WI38 (cell line): Measurements from ENCODE around the gene CEMP1.
"Not testable (repeated sequence)": the region's sequence is repeated elsewhere in the genome, so short reads cannot be mapped to it uniquely, and the experiment has no call there.

Experiments
- H3K4me3 ChIP-seq: 2 replicates; pipeline ENCODE4 v1.5.1; 2011; ENCODE audit warnings: low read depth, mild to moderate bottlenecking, control low read depth, low read length
- TF ChIP-seq, protein P1 (sequence below): IDR thresholded peaks from 2 replicates; pipeline ENCODE4 v1.5.1; 2012; ENCODE audit warnings: low read depth, mild to moderate bottlenecking, control low read depth, low read length

Gene CEMP1

DNA sequence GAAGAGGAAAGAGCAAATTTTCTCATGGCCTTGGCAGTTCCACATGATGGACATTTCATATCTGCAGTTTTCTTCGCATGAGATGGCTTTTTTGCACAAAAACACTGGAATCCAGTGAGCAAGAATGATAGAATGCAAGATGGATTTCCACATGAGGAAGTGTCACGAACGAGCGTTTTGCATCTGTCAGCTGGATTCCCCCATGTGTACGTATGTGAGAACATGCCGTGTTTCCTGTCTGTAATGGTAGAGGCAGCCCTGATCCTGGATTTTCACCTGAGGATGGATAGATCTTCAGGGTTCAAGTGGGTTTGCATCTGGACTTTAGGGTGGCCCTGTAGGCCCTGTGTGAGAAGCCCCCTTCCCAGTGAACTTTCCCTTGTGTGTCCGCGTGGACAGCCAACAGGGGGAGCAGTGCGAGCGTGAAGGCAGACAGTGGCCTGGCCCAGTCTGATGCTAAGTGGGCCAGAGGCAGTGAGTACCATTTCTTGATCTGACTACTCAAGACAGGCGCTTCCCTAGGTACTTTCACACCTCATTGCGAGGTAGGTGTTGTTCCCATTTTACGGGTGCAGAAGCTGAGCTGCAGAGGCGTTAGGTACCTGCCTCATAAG is 8.7 kb upstream of the CEMP1 start:
- H3K4me3 ChIP-seq, result not testable (repeated sequence)
- TF ChIP-seq, protein P1, sequence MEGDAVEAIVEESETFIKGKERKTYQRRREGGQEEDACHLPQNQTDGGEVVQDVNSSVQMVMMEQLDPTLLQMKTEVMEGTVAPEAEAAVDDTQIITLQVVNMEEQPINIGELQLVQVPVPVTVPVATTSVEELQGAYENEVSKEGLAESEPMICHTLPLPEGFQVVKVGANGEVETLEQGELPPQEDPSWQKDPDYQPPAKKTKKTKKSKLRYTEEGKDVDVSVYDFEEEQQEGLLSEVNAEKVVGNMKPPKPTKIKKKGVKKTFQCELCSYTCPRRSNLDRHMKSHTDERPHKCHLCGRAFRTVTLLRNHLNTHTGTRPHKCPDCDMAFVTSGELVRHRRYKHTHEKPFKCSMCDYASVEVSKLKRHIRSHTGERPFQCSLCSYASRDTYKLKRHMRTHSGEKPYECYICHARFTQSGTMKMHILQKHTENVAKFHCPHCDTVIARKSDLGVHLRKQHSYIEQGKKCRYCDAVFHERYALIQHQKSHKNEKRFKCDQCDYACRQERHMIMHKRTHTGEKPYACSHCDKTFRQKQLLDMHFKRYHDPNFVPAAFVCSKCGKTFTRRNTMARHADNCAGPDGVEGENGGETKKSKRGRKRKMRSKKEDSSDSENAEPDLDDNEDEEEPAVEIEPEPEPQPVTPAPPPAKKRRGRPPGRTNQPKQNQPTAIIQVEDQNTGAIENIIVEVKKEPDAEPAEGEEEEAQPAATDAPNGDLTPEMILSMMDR, result peak; percentile 26

DNA sequence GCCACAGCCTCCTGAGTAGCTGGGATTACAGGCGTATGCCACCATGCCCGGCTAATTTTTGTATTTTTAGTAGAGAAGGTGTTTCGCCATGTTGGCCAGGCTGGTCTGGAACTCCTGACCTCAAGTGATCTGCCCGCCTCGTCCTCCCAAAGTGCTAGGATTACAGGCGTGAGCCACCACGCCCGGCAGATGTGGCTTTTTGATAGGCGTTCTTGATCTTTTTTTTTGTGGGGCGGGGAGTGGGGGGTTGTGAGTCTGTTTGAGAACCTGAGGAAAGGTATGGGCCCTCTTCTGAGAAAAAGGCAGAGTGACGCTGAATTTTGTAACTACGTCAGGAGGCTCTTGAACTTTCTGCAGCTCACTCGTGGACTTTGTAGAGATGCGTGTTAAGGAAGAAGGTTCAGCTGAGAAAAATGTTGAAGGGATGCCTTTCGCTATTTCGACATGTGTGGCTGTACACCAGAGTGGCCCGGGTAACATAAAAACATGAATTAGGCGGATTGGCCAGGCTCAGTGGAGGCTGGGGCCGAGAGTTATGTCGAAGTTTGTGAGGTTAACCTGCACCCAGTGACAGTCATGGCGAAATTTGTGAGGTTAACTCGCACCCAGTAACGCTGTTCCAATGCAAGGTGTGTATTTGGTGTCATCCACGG is 8.1 kb upstream of the CEMP1 start:
- peak overlapping the region; percentile 63 for H3K4me3 ChIP-seq

DNA sequence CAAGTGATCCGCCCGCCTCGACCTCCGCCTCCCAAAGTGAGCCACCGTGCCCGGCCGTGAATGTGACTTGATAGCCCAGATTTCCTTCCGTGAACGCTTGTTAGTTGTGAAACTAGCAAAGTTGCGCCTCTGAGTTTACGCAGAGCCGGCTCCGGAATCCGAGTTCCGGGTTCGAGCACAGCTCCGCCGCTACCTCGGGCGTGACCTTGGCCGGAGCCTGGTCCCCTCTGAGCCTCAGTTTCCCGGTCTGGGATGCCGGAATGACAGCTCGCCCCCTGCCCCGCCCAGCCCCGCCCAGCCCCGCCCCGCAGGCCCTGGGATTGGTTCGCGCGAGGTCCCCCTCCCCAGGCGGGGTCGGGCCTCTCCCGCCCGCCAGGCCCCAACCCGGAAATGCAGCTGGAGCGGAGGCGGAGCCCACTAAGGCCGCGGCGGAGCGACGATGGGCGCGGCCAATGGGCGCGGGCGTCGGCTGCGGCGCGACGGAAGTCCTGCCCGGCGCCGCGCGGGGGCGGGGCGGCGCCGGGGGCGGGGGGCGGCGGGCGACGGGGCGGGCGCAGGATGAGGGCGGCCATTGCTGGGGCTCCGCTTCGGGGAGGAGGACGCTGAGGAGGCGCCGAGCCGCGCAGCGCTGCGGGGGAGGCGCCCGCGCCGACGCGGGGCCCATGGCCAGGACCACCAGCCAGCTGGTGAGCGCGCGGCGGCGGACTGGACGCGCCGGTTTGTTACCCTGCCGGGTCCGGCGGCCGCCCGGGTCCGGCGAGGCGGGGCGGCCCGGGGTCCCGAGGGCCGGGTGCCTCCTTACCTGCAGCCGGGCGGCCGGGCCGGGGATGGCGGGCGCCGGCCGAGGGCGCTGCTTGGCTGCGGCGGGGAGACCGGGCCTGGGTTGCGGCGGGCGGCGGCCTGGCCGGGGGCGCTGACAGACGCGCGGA is 6.5 kb upstream of the CEMP1 start, which contains the start of gene PDPK1:
Gene PDPK1 (plus strand): TSS at position 571 of the 929 bp plus-strand sequence. CDS start 92 bp downstream, at position 663.
- TF ChIP-seq, protein P1, result no peak
- peak within 1 kb of the TSS; percentile 67 for H3K4me3 ChIP-seq

DNA sequence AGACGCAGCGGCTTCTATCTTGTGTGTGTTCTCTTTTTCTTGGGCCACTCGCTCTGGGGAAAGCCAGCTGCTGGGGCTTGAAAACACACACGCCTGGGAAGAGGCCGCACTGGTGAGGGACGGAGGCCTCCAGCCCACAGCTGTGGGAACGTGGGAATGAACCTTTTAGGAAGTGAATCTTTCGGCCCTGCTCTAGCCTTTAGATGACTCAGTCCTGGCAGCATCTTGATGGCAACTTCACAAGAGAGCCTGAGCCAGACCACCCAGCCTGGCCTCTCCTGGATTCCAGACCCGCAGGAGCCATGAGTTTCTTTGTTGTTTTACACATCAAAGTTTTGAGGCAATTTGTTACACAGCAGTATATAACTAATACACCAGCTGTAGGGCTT is 4.4 kb upstream of the CEMP1 start:
- TF ChIP-seq, protein P1, result no peak
- no peak overlapping the region for H3K4me3 ChIP-seq

DNA sequence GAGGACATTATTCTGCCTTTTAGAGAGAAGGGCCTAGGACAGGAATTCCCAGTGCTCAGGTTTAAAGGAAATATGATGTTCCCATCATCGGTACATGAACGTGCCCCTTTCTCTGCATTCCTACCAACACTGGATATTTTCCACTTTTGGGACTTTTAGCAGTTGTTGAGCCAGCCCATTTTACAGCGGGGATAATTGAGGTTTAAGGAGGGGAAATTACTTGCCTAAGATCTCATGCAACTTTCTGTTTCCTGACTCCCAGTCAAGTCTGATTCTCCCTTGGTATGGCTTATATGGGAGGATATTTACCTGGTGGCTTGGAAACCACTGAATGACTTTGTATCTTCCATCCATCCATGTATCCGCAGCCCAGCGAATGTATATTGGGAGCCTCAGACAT is 3.1 kb upstream of the CEMP1 start:
- not testable (repeated sequence) for H3K4me3 ChIP-seq

DNA sequence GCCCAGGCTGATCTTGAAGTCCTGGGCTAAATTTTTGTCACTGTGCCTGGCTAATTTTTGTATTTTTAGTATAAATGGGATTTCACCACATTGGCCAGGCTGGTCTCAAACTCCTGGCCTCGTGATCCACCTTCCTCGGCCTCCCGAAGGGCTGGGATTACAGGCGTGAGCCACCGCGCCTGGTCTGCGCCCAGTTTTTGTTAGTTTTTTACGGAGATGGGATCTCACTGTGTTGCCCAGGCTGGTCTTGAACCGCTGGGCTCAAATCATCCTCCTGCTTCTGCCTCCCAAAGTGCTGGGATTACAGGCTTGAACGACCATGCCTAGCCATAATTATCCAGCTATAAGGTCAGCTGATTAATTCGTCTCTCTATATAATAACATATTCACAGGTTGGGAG is 2.7 kb upstream of the CEMP1 start:
- TF ChIP-seq, protein P1, result no peak
- H3K4me3 ChIP-seq, result no peak overlapping the region

DNA sequence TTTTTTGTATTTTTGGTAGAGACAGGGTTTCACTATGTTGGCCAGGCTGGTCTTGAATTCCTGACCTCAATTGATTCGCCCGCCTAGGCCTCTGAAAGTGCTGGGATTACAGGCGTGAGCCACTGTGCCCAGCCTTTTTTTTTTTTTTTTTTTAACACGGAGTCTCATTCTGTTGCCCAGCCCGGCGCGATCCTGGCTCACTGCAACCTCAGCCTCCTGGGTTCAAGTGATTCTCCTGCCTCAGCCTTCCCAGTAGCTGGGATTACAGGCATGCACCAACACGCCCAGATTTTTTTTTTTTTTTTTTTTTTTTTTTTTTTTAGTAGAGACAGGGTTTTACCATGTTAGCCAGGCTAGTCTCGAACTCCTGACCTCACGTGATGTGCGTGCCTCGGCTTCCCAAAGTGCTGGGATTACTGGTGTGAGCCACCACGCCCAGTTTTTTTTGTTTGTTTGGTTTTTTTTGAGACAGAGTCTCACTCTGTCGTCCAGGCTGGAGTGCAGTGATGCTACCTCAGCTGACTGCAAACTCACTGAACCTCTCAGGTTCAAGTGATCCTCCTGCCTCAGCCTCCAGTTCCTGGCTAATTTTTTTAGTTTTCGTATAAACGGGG is 2.0 kb upstream of the CEMP1 start:
- H3K4me3 ChIP-seq, result not testable (repeated sequence)

DNA sequence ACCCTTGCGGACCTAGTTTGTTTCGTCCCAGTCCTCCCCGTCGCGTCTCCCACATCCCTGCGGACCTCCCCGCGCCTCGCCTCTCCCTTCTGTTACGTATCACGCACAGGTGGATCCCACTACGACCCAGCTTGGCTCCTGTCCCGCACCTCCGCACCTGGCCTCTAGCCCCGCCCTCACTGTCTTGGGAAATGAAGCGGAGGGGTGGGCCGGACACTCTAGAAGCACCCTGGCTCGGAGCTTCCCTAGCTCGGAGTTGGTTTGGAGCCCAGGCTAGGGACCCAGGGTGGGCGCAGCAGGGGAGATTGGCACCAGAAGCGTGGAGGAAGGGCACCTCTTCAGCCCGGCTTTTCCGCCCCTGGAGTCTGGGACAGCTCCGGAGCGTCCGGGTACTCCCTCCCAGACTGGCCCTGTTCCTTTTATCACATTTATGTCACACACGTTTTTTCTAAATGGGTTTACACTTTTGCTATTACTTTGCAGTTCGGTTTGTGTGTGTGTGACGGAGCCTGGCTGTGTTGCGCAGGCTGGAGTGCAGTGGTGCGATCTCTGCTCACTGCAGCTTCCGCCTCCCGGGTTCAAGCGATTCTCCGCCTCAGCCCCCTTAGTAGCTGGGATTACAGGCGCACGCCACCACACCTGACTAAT is 1.4 kb upstream of the CEMP1 start:
- TF ChIP-seq, protein P1, result no peak
- H3K4me3 ChIP-seq, result peak overlapping the region; percentile 56
